ENCODE measurements around the gene PPP4R4. TPM values are rescaled to one million over a fixed set of nuclear protein-coding genes. Genes with fewer than 3 reads are reported as not detected.
A peak's percentile ranks its signal among the peaks of the same experiment; 100 is the strongest.

Gene PPP4R4
- total and polyA plus RNA-seq, 2 experiments from 2014 or later = 3.0 to 11.1 TPM

DNA sequence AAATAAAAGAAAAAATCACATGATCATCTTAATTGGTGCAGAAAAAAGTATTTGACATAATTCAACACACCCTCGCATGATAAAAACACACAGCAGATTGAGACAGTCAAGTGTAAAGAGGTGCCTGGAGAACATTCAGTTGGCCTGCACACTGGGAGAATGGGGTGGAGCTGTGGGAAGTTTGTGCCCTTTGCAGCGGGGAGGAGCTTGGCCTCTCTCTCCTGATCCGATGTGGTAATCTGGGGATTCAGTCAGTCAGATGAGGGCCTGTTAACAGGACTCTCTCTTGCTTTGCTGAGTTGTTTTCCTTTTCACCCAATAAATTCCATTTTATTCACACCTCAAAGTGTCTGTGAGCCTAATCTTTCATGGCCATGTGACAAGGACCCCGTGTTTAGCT is 143.1 kb downstream of the PPP4R4 start (continued):
- TF ChIP-seq, protein P1, sequence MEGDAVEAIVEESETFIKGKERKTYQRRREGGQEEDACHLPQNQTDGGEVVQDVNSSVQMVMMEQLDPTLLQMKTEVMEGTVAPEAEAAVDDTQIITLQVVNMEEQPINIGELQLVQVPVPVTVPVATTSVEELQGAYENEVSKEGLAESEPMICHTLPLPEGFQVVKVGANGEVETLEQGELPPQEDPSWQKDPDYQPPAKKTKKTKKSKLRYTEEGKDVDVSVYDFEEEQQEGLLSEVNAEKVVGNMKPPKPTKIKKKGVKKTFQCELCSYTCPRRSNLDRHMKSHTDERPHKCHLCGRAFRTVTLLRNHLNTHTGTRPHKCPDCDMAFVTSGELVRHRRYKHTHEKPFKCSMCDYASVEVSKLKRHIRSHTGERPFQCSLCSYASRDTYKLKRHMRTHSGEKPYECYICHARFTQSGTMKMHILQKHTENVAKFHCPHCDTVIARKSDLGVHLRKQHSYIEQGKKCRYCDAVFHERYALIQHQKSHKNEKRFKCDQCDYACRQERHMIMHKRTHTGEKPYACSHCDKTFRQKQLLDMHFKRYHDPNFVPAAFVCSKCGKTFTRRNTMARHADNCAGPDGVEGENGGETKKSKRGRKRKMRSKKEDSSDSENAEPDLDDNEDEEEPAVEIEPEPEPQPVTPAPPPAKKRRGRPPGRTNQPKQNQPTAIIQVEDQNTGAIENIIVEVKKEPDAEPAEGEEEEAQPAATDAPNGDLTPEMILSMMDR (conservative IDR thresholded peaks at IDR 0.05; ENCODE audit: low read depth in 2 of 2) = no peak
- TF ChIP-seq ZNF114 (CRISPR knock-in tag; IDR thresholded peaks at IDR 0.05) (no peak), POLR2AphosphoS5 (IDR thresholded peaks at IDR 0.05; ENCODE audit: low read depth) (no peak)
- TF ChIP-seq, protein P2, sequence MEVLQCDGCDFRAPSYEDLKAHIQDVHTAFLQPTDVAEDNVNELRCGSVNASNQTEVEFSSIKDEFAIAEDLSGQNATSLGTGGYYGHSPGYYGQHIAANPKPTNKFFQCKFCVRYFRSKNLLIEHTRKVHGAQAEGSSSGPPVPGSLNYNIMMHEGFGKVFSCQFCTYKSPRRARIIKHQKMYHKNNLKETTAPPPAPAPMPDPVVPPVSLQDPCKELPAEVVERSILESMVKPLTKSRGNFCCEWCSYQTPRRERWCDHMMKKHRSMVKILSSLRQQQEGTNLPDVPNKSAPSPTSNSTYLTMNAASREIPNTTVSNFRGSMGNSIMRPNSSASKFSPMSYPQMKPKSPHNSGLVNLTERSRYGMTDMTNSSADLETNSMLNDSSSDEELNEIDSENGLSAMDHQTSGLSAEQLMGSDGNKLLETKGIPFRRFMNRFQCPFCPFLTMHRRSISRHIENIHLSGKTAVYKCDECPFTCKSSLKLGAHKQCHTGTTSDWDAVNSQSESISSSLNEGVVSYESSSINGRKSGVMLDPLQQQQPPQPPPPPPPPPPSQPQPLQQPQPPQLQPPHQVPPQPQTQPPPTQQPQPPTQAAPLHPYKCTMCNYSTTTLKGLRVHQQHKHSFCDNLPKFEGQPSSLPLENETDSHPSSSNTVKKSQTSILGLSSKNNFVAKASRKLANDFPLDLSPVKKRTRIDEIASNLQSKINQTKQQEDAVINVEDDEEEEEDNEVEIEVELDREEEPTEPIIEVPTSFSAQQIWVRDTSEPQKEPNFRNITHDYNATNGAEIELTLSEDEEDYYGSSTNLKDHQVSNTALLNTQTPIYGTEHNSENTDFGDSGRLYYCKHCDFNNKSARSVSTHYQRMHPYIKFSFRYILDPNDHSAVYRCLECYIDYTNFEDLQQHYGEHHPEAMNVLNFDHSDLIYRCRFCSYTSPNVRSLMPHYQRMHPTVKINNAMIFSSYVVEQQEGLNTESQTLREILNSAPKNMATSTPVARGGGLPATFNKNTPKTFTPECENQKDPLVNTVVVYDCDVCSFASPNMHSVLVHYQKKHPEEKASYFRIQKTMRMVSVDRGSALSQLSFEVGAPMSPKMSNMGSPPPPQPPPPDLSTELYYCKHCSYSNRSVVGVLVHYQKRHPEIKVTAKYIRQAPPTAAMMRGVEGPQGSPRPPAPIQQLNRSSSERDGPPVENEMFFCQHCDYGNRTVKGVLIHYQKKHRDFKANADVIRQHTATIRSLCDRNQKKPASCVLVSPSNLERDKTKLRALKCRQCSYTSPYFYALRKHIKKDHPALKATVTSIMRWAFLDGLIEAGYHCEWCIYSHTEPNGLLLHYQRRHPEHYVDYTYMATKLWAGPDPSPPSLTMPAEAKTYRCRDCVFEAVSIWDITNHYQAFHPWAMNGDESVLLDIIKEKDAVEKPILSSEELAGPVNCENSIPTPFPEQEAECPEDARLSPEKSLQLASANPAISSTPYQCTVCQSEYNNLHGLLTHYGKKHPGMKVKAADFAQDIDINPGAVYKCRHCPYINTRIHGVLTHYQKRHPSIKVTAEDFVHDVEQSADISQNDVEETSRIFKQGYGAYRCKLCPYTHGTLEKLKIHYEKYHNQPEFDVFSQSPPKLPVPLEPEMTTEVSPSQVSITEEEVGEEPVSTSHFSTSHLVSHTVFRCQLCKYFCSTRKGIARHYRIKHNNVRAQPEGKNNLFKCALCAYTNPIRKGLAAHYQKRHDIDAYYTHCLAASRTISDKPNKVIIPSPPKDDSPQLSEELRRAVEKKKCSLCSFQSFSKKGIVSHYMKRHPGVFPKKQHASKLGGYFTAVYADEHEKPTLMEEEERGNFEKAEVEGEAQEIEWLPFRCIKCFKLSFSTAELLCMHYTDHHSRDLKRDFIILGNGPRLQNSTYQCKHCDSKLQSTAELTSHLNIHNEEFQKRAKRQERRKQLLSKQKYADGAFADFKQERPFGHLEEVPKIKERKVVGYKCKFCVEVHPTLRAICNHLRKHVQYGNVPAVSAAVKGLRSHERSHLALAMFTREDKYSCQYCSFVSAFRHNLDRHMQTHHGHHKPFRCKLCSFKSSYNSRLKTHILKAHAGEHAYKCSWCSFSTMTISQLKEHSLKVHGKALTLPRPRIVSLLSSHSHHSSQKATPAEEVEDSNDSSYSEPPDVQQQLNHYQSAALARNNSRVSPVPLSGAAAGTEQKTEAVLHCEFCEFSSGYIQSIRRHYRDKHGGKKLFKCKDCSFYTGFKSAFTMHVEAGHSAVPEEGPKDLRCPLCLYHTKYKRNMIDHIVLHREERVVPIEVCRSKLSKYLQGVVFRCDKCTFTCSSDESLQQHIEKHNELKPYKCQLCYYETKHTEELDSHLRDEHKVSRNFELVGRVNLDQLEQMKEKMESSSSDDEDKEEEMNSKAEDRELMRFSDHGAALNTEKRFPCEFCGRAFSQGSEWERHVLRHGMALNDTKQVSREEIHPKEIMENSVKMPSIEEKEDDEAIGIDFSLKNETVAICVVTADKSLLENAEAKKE (CRISPR knock-in tag; IDR thresholded peaks at IDR 0.05) = no peak

DNA sequence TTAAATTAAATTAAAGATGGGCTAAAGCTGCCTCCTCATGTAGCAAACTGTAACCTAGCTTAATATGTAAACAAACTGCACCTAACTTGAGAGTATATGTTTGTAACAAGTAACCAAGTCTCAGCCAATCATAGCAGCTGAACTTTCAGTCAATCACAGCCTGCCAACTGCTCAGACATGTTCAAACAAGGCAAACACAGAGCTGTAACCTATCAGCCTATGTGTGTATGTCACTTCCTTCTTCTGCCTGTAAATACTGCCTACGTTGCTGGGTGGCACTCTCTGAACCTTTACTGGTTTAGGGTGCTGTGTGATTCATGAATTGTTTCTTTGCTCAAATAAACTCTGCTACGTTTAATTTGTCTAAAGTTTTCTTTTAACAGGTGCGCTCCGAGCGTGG is 146.1 kb downstream of the PPP4R4 start:
- Histone ChIP-seq H3K36me3 (ENCODE audit: insufficient read depth) (no peaks in the 10 kb centered on the region), H3F3A (replicated peaks; ENCODE audit: low read depth) (no peaks in the 10 kb centered on the region), H2AFZ (peak overlapping the region; percentile 90; the same call in 1 of the 2 replicates), H3K4me2 (no peak overlapping the region), H3K4me1 (ENCODE audit: insufficient read depth) (no peaks in the 10 kb centered on the region), H3K27me3 (ENCODE audit: insufficient read depth) (no peaks in the 10 kb centered on the region), H3K9me2 (ENCODE audit: insufficient read depth) (no peaks in the 10 kb centered on the region), H3K79me2 (replicated peaks; ENCODE audit: insufficient read depth) (no peaks in the 10 kb centered on the region), H3K27ac (ENCODE audit: low read depth) (no peak overlapping the region), H4K20me1 (replicated peaks; ENCODE audit: insufficient read depth) (no peaks in the 10 kb centered on the region), H3K4me3 (no peak overlapping the region)
- peak; percentile 18 for DNase-seq (ENCODE audit: low spot score)
- no peaks in the 10 kb centered on the region for H3K36me3 Mint-ChIP-seq (ENCODE audit: low read depth)
- H3K4me1 Mint-ChIP-seq = no peaks in the 10 kb centered on the region
- peak; percentile 32; the same call in 2 of the 3 replicates for ATAC-seq
- H3K9me3 Mint-ChIP-seq = no peaks in the 10 kb centered on the region
- peaks cover 6% of the 10 kb centered on the region for H3K27me3 Mint-ChIP-seq (ENCODE audit: insufficient read depth, low read depth, poor library complexity)
- no peak overlapping the region for H3K4me3 Mint-ChIP-seq
- no peak overlapping the region for H3K27ac Mint-ChIP-seq
- no peak for TF ChIP-seq NANOG (IDR thresholded peaks at IDR 0.05; ENCODE audit: borderline replicate concordance)
- TF ChIP-seq, protein P3, sequence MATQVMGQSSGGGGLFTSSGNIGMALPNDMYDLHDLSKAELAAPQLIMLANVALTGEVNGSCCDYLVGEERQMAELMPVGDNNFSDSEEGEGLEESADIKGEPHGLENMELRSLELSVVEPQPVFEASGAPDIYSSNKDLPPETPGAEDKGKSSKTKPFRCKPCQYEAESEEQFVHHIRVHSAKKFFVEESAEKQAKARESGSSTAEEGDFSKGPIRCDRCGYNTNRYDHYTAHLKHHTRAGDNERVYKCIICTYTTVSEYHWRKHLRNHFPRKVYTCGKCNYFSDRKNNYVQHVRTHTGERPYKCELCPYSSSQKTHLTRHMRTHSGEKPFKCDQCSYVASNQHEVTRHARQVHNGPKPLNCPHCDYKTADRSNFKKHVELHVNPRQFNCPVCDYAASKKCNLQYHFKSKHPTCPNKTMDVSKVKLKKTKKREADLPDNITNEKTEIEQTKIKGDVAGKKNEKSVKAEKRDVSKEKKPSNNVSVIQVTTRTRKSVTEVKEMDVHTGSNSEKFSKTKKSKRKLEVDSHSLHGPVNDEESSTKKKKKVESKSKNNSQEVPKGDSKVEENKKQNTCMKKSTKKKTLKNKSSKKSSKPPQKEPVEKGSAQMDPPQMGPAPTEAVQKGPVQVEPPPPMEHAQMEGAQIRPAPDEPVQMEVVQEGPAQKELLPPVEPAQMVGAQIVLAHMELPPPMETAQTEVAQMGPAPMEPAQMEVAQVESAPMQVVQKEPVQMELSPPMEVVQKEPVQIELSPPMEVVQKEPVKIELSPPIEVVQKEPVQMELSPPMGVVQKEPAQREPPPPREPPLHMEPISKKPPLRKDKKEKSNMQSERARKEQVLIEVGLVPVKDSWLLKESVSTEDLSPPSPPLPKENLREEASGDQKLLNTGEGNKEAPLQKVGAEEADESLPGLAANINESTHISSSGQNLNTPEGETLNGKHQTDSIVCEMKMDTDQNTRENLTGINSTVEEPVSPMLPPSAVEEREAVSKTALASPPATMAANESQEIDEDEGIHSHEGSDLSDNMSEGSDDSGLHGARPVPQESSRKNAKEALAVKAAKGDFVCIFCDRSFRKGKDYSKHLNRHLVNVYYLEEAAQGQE (IDR thresholded peaks at IDR 0.05; ENCODE audit: unreplicated experiment) = no peak
- TF ChIP-seq ZNF331 (CRISPR knock-in tag; IDR thresholded peaks at IDR 0.05; ENCODE audit: low read depth) = no peak
- TF ChIP-seq, protein P1 (conservative IDR thresholded peaks at IDR 0.05; ENCODE audit: low read depth in 2 of 2) = no peak
- TF ChIP-seq STAT1 (IDR thresholded peaks at IDR 0.05; ENCODE audit: unreplicated experiment) = no peak
- TF ChIP-seq EZH2 (IDR thresholded peaks at IDR 0.05; ENCODE audit: low read depth, unreplicated experiment) = no peak
- no peak for TF ChIP-seq EZH2phosphoT487 (IDR thresholded peaks at IDR 0.05; ENCODE audit: unreplicated experiment)
- TF ChIP-seq ZNF114 (CRISPR knock-in tag; IDR thresholded peaks at IDR 0.05) = no peak
- no peak for TF ChIP-seq CREB1 (CRISPR knock-in tag; IDR thresholded peaks at IDR 0.05; ENCODE audit: low read depth)

All from GM23338 (cell line).